Fibroblast of pulmonary artery (primary cell): ENCODE measurements around the gene MDP1.

Source experiments
- DNase-seq: peaks from one replicate; pipeline ENCODE4 v3.0.0-alpha.2; 2010; ENCODE audit warnings: low read depth
- H3K4me3 ChIP-seq: replicated peaks from 2 replicates; pipeline ENCODE4 v1.5.1; 2011; ENCODE audit warnings: low read depth, mild to moderate bottlenecking, control low read depth, low read length, moderate library complexity
- CTCF ChIP-seq: IDR thresholded peaks from 2 replicates; pipeline ENCODE4 v1.5.1; 2011; ENCODE audit warnings: mild to moderate bottlenecking, control low read depth, low read length, inconsistent platforms; ENCODE audit errors: missing control alignments

Gene MDP1

GRCh38 chr14:24186831-24187538, 28.9 kb downstream of the MDP1 start:
- H3K4me3 ChIP-seq = no peak overlapping the region
- TF ChIP-seq CTCF = no peak
- no peak for DNase-seq

- no peak overlapping the region for H3K4me3 ChIP-seq
- no peak for TF ChIP-seq CTCF
- DNase-seq = no peak
These were observed 30.1 kb downstream of the MDP1 start for GRCh38 chr14:24185741-24186140.

GRCh38 chr14:24185026-24185425, 30.8 kb downstream of the MDP1 start:
- no peak for TF ChIP-seq CTCF
- no peak for DNase-seq
- no peak overlapping the region for H3K4me3 ChIP-seq

GRCh38 chr14:24184104-24184970, 31.5 kb downstream of the MDP1 start:
- H3K4me3 ChIP-seq = no peak overlapping the region
- no peak for DNase-seq
- no peak for TF ChIP-seq CTCF

GRCh38 chr14:24183014-24183481, 32.8 kb downstream of the MDP1 start:
- TF ChIP-seq CTCF = no peak
- no peak for DNase-seq
- H3K4me3 ChIP-seq = no peak overlapping the region

- no peak for DNase-seq
- TF ChIP-seq CTCF = no peak
- H3K4me3 ChIP-seq = no peak overlapping the region
These were observed 33.6 kb downstream of the MDP1 start for GRCh38 chr14:24182110-24182882.
